Mesenchymal stem cell (in vitro differentiated cells and primary cell): ENCODE data around the gene CCP110.

Source experiments
- DNase-seq: peaks from one replicate; pipeline ENCODE4 v3.0.0-alpha.2; 2013
- H2AFZ ChIP-seq: one replicate; pipeline ENCODE4 v1.6.1; 2013; ENCODE audit warnings: low read depth, mild to moderate bottlenecking, control low read depth, inconsistent platforms, low read length, moderate library complexity
- H2AK5ac ChIP-seq: 2 replicates; pipeline ENCODE4 v1.6.1; 2013; ENCODE audit warnings: low read length, moderate library complexity, mild to moderate bottlenecking, inconsistent platforms; ENCODE audit not compliant: severe bottlenecking
- H2BK120ac ChIP-seq: one replicate; pipeline ENCODE4 v1.6.1; 2013; ENCODE audit warnings: low read depth, mild to moderate bottlenecking, inconsistent platforms, low read length, moderate library complexity
- H2BK12ac ChIP-seq, 2 experiments: one replicate each; pipeline ENCODE4 v1.6.1; 2013; ENCODE audit warnings: inconsistent platforms in 2 of 2, low read length in 2 of 2, mild to moderate bottlenecking in 2 of 2, moderate library complexity in 2 of 2, control low read depth in 1 of 2
- H2BK15ac ChIP-seq: one replicate; pipeline ENCODE4 v1.6.1; 2013; ENCODE audit warnings: mild to moderate bottlenecking, low read depth, inconsistent platforms; ENCODE audit not compliant: poor library complexity, severe bottlenecking
- H2BK5ac ChIP-seq: 2 replicates; pipeline ENCODE4 v1.6.1; 2013; ENCODE audit warnings: low read depth, mild to moderate bottlenecking, low read length, control low read depth, inconsistent platforms; ENCODE audit not compliant: poor library complexity, severe bottlenecking
- H3K14ac ChIP-seq, 2 experiments: one replicate each; pipeline ENCODE4 v1.6.1; 2013; ENCODE audit warnings: inconsistent platforms in 2 of 2, low read length in 2 of 2, control low read depth in 1 of 2, mild to moderate bottlenecking in 1 of 2, moderate library complexity in 1 of 2
- H3K18ac ChIP-seq, 2 experiments: one replicate each; pipeline ENCODE4 v1.6.1; 2013; ENCODE audit warnings: inconsistent platforms in 2 of 2, low read length in 2 of 2, control low read depth in 1 of 2, low read depth in 1 of 2, mild to moderate bottlenecking in 1 of 2
- H3K23ac ChIP-seq, 2 experiments: one replicate each; pipeline ENCODE4 v1.6.1; 2013; ENCODE audit warnings: inconsistent platforms in 2 of 2, low read length in 2 of 2, mild to moderate bottlenecking in 2 of 2, moderate library complexity in 2 of 2, control low read depth in 1 of 2
- H3K27ac ChIP-seq: 2 replicates; pipeline ENCODE4 v1.5.1; 2013; ENCODE audit warnings: mild to moderate bottlenecking, moderate library complexity, low read length, control low read depth, inconsistent platforms; ENCODE audit not compliant: poor library complexity, severe bottlenecking
- H3K27me3 ChIP-seq, 2 experiments: 2 replicates each; pipeline versions ENCODE4 v1.6.1 to v1.7.0; 2013; ENCODE audit warnings: low read length in 2 of 2, mild to moderate bottlenecking in 2 of 2, moderate library complexity in 2 of 2, control low read depth in 1 of 2, inconsistent platforms in 1 of 2; ENCODE audit not compliant: control insufficient read depth in 1 of 2, insufficient read depth in 1 of 2
- H3K36me3 ChIP-seq, 2 experiments: 2 replicates each; pipeline versions ENCODE4 v1.6.1 to v1.7.0; 2013; ENCODE audit warnings: low read length in 2 of 2, control low read depth in 1 of 2, inconsistent platforms in 1 of 2, low read depth in 1 of 2, mild to moderate bottlenecking in 1 of 2; ENCODE audit not compliant: insufficient read depth in 2 of 2, control insufficient read depth in 1 of 2
- H3K4ac ChIP-seq, 2 experiments: one replicate each; pipeline ENCODE4 v1.6.1; 2013; ENCODE audit warnings: inconsistent platforms in 2 of 2, low read length in 2 of 2, mild to moderate bottlenecking in 2 of 2, moderate library complexity in 2 of 2, control low read depth in 1 of 2, low read depth in 1 of 2
- H3K4me1 ChIP-seq: 2 replicates; pipeline ENCODE4 v1.6.1; 2013; ENCODE audit warnings: low read depth, low read length, control low read depth; ENCODE audit not compliant: control insufficient read depth, insufficient read depth
- H3K4me2 ChIP-seq: 2 replicates; pipeline ENCODE4 v1.6.1; 2013; ENCODE audit warnings: low read length, mild to moderate bottlenecking, inconsistent platforms; ENCODE audit not compliant: poor library complexity, severe bottlenecking
- H3K4me3 ChIP-seq, 2 experiments: 2 replicates each; pipeline versions ENCODE4 v1.5.1 to v1.7.0; 2013; ENCODE audit warnings: low read length in 2 of 2, mild to moderate bottlenecking in 2 of 2, control low read depth in 1 of 2, low read depth in 1 of 2; ENCODE audit not compliant: insufficient read depth in 1 of 2
- H3K79me1 ChIP-seq: replicated peaks from 2 replicates; pipeline ENCODE4 v1.6.1; 2013; ENCODE audit warnings: mild to moderate bottlenecking, control low read depth, low read length, inconsistent platforms; ENCODE audit not compliant: poor library complexity, severe bottlenecking
- H3K9ac ChIP-seq: 2 replicates; pipeline ENCODE4 v1.7.0; 2013; ENCODE audit warnings: mild to moderate bottlenecking, low read length, moderate library complexity
- H3K9me3 ChIP-seq: 2 replicates; pipeline ENCODE4 v1.7.0; 2013; ENCODE audit warnings: mild to moderate bottlenecking, low read length; ENCODE audit not compliant: control insufficient read depth
- H4K8ac ChIP-seq: one replicate; pipeline ENCODE4 v1.6.1; 2013; ENCODE audit warnings: inconsistent platforms, mild to moderate bottlenecking, low read length, moderate library complexity
- H4K91ac ChIP-seq: one replicate; pipeline ENCODE4 v1.6.1; 2013; ENCODE audit warnings: mild to moderate bottlenecking, low read length, inconsistent platforms
- WGBS: methylation state at CpG from one replicate; pipeline ENCODE4 v1.1.7; 2013; ENCODE audit warnings: mixed read lengths; 5-methylcytosine and 5-hydroxymethylcytosine counted together

CCP110 gene

DNA sequence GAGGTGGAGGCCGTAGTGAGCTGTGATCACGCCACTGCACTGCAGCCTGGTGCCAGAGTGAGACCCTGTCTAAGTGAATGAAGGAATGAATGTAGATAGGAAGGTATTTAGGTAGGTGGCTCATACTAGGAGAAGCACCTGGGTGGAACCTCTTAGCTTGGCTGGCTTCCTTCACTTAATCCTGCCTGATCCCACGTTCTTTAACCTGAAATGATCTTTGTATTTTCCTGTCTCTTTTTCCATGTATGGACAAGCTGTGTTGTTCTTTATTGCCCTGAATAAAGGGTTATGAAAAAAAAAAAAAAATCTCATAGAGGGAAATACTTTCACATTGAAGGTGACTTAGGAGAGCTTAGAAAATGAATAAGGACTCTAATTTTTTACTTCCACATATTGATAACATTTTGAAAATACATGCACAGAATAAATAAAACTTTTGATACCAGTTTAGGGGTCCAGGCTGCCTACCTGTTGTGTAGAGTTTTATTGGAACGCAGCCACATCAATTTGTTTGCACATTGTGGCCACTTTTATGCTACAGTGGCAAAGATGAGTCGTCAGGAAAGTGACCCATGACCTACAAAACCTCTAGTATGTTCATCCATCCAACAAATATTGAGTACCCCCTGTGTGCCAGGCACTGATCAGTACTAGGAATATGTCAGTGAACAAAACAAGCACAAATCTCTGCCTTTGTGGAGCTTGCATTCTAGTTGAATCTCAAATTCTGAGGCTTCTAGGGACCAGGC, 76.4 kb downstream of the CCP110 start:
- H3K4me1 ChIP-seq: peaks cover 11% of the 10 kb centered on the region
- no peak overlapping the region for H2BK5ac ChIP-seq
- no peak overlapping the region for H2BK120ac ChIP-seq
- DNase-seq: no peak
- WGBS: 75% methylated on average over 4 of the region's 5 CpGs
- H3K79me1 ChIP-seq: peaks cover 14% of the 10 kb centered on the region
- H3K18ac ChIP-seq: no peak overlapping the region
- H3K23ac ChIP-seq: no peak overlapping the region
- no peaks in the 10 kb centered on the region for H3K9me3 ChIP-seq
- H3K9ac ChIP-seq: no peak overlapping the region
- no peak overlapping the region for H4K8ac ChIP-seq
- no peak overlapping the region for H3K27ac ChIP-seq
- peaks cover 12 to 67% of the 10 kb centered on the region in 2 experiments for H3K36me3 ChIP-seq
- H3K14ac ChIP-seq: no peak overlapping the region
- H2AFZ ChIP-seq: no peak overlapping the region
- H2BK15ac ChIP-seq: no peak overlapping the region
- no peak overlapping the region for H3K4ac ChIP-seq
- H3K4me2 ChIP-seq: no peak overlapping the region
- H2AK5ac ChIP-seq: no peak overlapping the region
- no peak overlapping the region for H3K4me3 ChIP-seq
- no peak overlapping the region for H4K91ac ChIP-seq
- no peaks in the 10 kb centered on the region for H3K27me3 ChIP-seq
- H2BK12ac ChIP-seq: no peak overlapping the region

DNA sequence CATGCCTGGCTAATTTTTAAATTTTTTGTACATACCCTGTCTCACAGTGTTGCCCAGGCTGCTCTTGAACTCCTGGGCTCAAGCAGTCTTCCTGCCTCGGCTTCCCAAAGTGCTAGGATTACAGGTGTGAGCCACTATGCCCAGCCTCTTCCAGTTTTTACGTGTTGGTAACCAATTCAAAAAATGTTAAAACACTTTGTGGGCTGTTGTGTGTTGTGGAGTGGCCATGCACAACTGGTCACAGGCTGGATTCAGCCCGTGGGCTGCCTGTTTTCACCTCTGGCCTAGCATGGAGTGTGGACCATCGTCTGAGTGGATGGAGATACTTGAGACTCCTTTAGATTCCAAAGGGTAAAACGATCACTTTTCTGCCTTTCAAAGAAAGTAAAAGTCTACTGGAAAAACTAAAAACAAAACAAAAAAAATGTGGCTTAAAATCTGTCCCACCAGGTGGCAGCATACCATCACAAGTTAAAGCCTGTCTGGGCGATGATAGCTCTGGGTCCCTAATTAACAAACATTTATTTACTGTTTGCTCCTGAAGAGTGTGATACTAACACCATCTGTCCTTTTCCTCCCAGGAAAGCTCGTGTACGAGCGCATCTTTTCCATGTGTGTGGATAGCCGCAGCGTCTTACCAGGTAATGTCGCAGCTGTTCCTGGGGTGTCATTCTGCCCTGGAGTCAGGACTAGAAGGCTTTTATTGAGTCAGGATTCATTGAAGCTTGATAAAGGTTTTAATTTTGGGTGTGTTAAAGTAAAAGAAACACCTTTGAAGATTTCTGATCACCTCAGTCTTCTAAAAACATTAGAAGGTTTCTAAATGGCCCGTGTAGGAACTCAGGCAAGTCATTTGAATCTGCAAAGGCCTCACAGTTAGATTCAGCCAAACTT, 77.6 kb downstream of the CCP110 start:
- Histone ChIP-seq H3K4me3 (no peak overlapping the region), H3K9me3 (no peaks in the 10 kb centered on the region), H2AK5ac (no peak overlapping the region), H3K36me3 (peaks cover 11 to 66% of the 10 kb centered on the region in 2 experiments), H4K91ac (no peak overlapping the region), H3K18ac (no peak overlapping the region), H3K27ac (no peak overlapping the region), H3K4me2 (no peak overlapping the region), H3K4me1 (peaks cover 6% of the 10 kb centered on the region), H2BK12ac (no peak overlapping the region), H2AFZ (no peak overlapping the region), H3K4ac (peak overlapping the region in 1 of 2 experiments; percentile 44), H2BK5ac (no peak overlapping the region), H4K8ac (no peak overlapping the region), H2BK15ac (no peak overlapping the region), H3K14ac (no peak overlapping the region), H2BK120ac (no peak overlapping the region), H3K9ac (peak overlapping the region; percentile 33), H3K27me3 (no peaks in the 10 kb centered on the region), H3K79me1 (peaks cover 15% of the 10 kb centered on the region), H3K23ac (no peak overlapping the region)
- WGBS: 71% methylated on average over 12 of the region's 13 CpGs
- DNase-seq: peak; percentile 47
